EL (cell line): ENCODE data around the gene C9.
"Not testable (repeated sequence)": the region's sequence is repeated elsewhere in the genome, so short reads cannot be mapped to it uniquely, and the experiment has no call there.

Experiments
- DNase-seq: peaks from one replicate; pipeline ENCODE4 v3.0.0-alpha.2; 2016

Gene C9

GRCh38 chr5:39319395-39319794 lies 44.9 kb downstream of the C9 start:
- no peak for DNase-seq

GRCh38 chr5:39316464-39316863 lies 47.8 kb downstream of the C9 start:
- not testable (repeated sequence) for DNase-seq

DNA sequence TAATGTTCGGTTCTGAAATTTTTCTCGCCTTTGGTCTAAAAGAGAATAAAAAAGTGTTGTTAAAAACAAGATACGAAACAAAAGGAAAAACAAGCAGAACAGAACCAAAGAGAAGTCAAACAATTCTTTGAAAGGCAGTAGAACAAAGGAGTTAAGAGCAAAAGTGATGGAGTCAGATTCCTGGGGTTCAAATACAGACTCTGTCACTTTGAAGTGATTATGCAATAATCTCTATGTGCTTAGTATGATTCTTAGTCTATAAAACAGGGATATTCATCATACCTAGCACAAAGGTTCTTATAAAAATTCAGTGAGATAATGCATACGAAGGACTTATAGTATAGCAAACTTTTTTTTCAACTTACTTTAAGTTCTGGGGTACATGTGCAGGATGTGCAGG lies 48.3 kb downstream of the C9 start:
- DNase-seq, result no peak

DNA sequence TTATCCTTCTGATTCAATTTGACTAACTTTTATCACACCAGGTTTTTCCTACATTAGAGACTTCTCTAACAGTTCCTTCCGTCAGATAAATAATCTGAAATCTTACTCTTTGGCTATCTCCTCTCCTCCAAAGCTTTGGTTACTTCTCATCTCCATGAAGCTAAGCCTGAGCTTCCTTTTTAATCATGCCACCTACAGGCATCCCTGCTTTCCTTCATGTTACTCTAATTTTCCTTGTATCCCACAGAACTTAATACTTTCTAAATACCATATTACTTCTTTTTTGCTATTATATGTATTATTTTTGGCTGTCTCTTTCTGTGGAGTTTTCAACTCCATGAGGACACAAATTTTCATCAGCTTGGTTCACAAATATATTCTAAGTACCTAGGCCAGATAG lies 49.7 kb downstream of the C9 start:
- no peak for DNase-seq

DNA sequence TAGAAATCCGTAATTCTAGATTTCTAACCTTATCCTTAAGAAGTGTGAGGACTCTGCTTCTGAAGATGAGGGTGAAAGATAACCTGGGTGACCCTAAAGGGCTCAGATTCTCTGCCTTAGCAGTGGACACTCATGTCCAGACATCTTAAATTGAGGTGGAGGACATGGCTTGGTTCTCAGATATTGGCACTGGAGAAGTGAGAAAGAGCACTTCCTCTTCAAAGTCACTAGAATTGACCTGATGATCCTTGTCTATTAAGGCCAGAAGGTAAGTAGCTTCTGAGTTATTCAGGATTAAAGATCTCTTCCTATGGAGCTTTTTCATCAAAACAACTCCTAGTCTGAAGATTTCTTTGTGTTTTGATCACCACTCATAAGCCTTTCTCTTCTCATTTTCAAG lies 54.8 kb downstream of the C9 start:
- no peak for DNase-seq

- no peak for DNase-seq
Measured at GRCh38 chr5:39302472-39302871, 61.8 kb downstream of the C9 start.

GRCh38 chr5:39301406-39301805 lies 62.9 kb downstream of the C9 start:
- DNase-seq, result no peak

DNA sequence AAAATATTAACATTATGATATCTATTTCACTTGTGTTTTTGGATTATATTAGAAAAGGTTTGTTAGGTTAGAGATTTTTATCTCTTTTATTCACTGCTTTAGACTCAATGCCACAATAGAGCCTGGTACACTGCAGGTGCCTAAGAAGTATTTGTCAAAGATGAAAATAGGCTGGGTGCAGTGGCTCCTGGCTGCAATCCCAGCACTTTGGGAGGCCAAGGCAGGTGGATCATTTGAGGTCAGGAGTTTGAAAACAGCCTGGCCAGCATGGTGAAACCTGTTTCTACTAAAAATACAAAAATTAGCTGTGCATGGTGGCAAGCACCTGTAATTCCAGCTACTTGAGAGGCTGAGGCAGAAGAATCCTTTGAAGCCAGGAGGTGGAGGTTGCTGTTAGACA lies 64.3 kb downstream of the C9 start:
- DNase-seq, result no peak

DNA sequence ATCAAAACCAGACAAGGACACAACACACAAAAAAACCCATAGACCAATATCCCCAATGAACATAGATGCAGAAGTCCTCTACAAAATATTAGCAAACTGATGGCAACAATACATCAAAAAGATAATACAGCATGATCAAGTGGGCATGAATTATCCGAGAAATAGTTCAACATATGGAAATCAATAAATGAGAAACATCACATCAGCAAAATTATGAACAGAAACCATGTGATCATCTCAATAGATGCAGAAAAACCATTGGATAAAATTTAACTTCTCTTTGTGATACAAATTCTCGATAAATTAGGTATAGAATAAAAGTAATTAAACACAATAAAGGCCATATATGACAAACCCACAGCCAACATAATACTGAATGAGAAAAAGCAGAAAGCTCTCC lies 69.6 kb downstream of the C9 start:
- DNase-seq, result no peak

- DNase-seq, result no peak
Measured at GRCh38 chr5:39284552-39284951, 79.7 kb downstream of the C9 start.

GRCh38 chr5:39283231-39283818 lies 81.0 kb downstream of the C9 start:
- peak; percentile 75 for DNase-seq

DNA sequence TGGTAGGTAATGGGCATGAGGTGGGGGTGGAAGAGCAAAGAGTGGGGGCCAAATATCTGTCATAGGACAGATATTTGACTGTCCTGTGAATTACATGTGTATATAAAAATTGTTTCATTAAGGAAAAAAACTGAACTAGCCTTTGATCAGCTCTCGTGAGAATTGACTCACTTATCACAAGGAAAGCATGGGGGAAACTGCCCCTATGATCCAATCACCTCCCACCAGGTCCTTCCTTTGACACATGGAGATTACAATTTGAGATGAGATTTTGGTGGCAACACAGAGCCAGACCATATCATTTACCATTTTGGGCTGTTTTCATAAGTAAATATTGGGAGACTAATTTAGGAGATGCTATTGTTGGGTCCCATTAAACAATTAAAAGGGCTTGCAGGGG lies 81.7 kb downstream of the C9 start:
- DNase-seq, result no peak

DNA sequence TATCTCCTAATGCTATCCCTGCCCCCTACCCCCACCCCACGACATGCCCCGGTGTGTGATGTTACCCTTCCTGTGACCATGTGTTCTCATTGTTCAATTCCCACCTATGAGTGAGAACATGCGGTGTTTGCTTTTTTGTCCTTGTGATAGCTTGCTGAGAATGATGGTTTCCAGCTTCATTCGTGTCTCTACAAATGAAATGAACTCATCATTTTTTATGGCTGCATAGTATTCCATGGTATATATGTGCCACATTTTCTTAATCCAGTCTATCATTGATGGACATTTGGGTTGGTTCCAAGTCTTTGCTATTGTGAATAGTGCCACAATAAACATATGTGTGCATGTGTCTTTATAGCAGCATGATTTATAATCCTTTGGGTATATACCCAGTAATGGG lies 88.4 kb downstream of the C9 start:
- not testable (repeated sequence) for DNase-seq

DNA sequence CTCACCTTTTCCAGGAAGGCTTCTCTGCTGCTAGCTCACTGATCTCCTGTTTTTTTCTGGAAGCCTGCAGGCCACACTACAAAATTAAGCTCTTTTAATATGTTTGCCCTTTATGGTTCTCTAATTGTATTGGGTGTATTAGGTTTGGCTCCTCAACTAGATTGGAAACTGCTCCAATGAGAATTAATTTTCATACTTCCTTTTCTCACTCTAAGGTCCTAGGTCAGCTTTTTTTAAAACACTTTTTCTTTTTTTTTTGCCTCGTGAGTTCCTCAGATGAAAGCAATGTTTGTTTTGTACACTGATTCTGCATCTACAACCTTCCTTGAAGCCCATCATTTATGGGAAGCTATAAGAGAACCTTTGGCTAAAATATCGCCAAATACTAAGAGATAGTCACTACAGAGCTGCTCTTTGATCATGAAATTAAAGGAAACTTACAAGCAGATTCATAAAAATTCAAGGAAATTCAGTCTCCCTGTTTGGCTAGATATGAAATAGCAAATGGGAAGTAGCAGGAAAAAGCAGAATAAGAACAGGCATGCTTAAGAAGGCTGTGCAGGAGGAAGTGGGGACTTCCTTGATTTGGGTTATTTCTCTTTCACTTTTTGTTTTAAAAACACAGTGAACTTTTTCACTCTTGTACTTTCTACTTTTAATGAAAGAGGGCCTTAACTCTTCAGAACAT lies 89.8 kb downstream of the C9 start:
- DNase-seq, result peak; percentile 18

GRCh38 chr5:39273314-39273954 lies 90.9 kb downstream of the C9 start:
- DNase-seq, result no peak

DNA sequence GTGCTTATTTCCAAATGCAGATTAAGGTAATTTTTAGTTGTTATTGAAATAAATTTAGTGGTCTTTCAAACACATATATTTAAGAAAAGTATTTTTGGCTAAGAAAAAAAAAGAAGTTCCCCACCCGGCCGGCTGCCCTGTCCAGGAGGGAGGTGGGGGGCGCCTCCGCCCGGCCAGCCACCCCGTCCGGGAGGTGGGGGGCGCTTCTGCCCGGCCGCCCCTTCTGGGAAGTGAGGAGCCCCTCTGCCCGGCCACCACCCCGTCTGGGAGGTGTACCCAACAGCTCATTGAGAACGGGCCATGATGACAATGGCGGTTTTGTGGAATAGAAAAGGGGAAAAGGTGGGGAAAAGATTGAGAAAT lies 91.4 kb downstream of the C9 start:
- DNase-seq, result not testable (repeated sequence)

GRCh38 chr5:39270225-39270848 lies 94.0 kb downstream of the C9 start:
- no peak for DNase-seq

DNA sequence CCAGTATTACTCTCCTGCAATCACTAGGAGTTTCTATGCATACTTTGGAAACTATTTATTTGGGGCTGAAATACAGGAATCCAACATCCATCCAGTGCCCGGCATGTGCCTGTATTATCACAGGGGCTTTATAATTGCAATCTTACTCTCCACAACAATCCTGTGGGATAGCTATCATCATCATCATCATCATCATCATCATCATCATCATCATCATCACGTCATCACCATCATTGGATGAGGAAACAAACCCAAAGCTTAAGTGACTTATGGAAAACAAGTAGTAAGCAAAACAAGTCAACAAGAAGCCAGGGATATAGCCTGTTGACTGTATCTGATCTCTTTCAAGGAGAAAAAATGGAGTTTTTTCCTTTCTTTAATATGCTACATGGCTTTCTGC lies 97.1 kb downstream of the C9 start:
- no peak for DNase-seq

DNA sequence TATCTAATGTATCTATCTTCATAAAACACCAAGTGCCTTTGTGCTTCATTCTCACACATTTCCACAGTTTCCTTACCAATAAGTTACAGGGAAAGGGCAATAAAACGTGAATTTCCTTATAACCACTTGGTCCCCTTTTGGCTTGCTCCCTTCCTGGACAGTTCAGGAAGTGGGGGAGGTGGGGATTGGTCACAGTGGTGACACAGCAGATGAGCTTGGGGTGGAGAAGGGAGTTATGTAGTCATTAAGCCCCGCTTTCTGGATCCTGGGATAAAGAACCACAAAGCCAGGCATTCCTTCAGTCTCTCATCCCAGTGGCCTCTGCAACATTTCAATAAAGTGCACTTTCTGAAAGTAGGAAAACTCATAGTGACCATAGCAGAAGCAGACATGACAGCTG lies 97.9 kb downstream of the C9 start:
- DNase-seq, result peak; percentile 51

DNA sequence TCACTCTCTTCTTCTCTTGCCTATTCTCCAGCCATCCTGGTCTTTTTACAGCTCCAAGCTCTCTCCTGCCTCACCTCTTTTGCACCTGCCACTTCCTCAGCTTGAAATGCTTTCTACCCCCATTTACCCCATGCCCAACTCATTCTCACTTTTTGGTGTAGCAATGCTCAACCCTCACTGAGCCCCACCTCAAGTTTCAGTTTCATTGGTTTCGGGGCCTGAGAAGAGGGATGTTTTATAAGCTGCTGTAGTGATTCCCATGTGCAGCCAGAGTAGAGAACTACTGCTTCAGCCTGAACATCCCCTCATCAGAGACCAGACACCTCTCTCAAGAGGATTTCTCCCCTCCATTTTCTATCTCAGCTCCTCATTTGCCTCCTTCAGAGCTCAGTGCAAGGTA lies 99.8 kb downstream of the C9 start:
- no peak for DNase-seq

- DNase-seq, result no peak
Measured at GRCh38 chr5:39262981-39263380, 101.3 kb downstream of the C9 start.

DNA sequence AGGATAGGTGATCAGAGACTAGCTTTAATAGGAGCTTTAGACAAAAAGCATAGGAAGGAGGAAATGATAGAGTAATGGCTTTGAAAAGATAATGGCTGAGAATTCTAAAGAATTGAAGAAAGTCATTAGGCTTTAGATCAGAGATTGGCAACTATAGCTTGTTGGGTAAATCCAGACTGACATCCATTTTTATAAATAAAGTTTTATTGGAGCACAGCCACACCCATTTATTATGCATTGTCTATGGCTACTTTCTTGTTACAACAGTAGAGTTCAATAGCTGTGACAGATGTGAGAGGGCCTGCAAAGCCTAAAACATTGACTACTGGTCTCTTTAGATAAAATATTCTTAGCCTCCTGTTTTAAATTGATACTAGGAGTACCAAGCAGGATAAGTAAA lies 104.2 kb downstream of the C9 start:
- DNase-seq, result no peak

GRCh38 chr5:39257554-39257953 lies 106.7 kb downstream of the C9 start:
- DNase-seq, result no peak
